HT-29 (cell line): ENCODE data around the gene TINAG. TPM values are rescaled to one million over a fixed set of nuclear protein-coding genes. Genes with fewer than 3 reads are reported as not detected.
"Not testable (repeated sequence)": the region's sequence is repeated elsewhere in the genome, so short reads cannot be mapped to it uniquely, and the experiment has no call there.

Experiments
- DNase-seq: peaks from one replicate; pipeline ENCODE4 v3.0.0-alpha.2; 2015; ENCODE audit warnings: low spot score
- total RNA-seq: library from RNA; depleted of rRNA; stranded (reverse); fragments of >200 nt; shearing (Covaris generic); gene quantifications from 2 replicates; pipeline ENCODE4 v1.2.3, GENCODE V29; 2014

TINAG gene
- total RNA-seq, 1 experiment from 2014 or later = 0.15 TPM

GRCh38 chr6:54307439-54307910, 766 bp upstream of the TINAG start:
- DNase-seq = peak; percentile 82

- no peak for DNase-seq
These were observed 710 bp downstream of the TINAG start for GRCh38 chr6:54308986-54309315.

- DNase-seq = no peak
These were observed 2.3 kb downstream of the TINAG start for GRCh38 chr6:54310377-54311152.

- DNase-seq = no peak
These were observed 7.4 kb downstream of the TINAG start for GRCh38 chr6:54315656-54316055.

- DNase-seq = no peak
These were observed 12.6 kb downstream of the TINAG start for GRCh38 chr6:54320871-54321270.

- peak; percentile 65 for DNase-seq
These were observed 19.4 kb downstream of the TINAG start for GRCh38 chr6:54327631-54328030.

- DNase-seq = not testable (repeated sequence)
These were observed 23.3 kb downstream of the TINAG start for GRCh38 chr6:54331571-54331970.

GRCh38 chr6:54335871-54336270, 27.6 kb downstream of the TINAG start:
- peak; percentile 59 for DNase-seq

- DNase-seq = no peak
These were observed 45.7 kb downstream of the TINAG start for GRCh38 chr6:54353975-54354374.

- DNase-seq = no peak
These were observed 46.4 kb downstream of the TINAG start for GRCh38 chr6:54354608-54355007.

GRCh38 chr6:54357141-54357540, 48.9 kb downstream of the TINAG start:
- DNase-seq = no peak

- no peak for DNase-seq
These were observed 52.9 kb downstream of the TINAG start for GRCh38 chr6:54361188-54361587.

GRCh38 chr6:54361734-54362133, 53.5 kb downstream of the TINAG start:
- DNase-seq = no peak

- DNase-seq = peak; percentile 15
These were observed 58.6 kb downstream of the TINAG start for GRCh38 chr6:54366667-54367327.

- DNase-seq = no peak
These were observed 69.5 kb downstream of the TINAG start for GRCh38 chr6:54377776-54378175.

- DNase-seq = no peak
These were observed 78.1 kb downstream of the TINAG start for GRCh38 chr6:54386295-54386694.

GRCh38 chr6:54390362-54390761, 82.1 kb downstream of the TINAG start:
- DNase-seq = no peak

GRCh38 chr6:54391577-54391976, 83.3 kb downstream of the TINAG start:
- no peak for DNase-seq

- DNase-seq = no peak
These were observed 94.9 kb downstream of the TINAG start for GRCh38 chr6:54403096-54403495.

- no peak for DNase-seq
These were observed 96.5 kb downstream of the TINAG start for GRCh38 chr6:54404791-54405190.

GRCh38 chr6:54411767-54412166, 103.5 kb downstream of the TINAG start:
- no peak for DNase-seq

GRCh38 chr6:54415517-54415916, 107.3 kb downstream of the TINAG start:
- DNase-seq = no peak

GRCh38 chr6:54419885-54420284, 111.6 kb downstream of the TINAG start:
- no peak for DNase-seq
